Hypothalamus (tissue), 51 donors: ENCODE data around the gene DPT.
"Not testable (repeated sequence)": the region's sequence is repeated elsewhere in the genome, so short reads cannot be mapped to it uniquely, and the experiment has no call there.

Experiments used
- DNase-seq, 51 donors: peaks; one replicate each; lab custom pipeline; 2025; lab: John Stamatoyannopoulos, UW

Gene DPT

GRCh38 chr1:168728473-168729404, at the start of gene DPT:
Gene DPT, minus strand, starts transcription at chr1:168729206. Its CDS starts 32 bp downstream, at chr1:168729174.
- DNase-seq, result no peak

DNA sequence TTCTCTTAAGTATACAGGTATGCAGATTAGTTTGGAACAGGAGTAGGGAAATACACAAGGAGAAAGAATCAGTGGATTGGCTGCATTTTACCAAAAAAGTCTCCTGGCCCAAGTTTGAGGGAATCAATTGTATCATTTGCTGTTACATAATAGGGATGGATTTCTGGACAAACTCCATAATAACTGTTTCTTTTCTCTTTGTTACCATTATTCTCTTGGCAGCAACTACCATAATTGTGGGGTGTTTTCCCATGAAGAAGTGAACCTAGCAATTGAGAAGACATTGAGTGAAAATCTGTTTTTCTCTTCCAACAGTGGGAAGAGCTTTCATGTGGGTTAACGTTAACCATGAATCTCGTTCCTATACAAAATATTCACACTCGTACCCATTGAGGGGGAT, 46.4 kb upstream of the DPT start:
- no peak for DNase-seq

DNA sequence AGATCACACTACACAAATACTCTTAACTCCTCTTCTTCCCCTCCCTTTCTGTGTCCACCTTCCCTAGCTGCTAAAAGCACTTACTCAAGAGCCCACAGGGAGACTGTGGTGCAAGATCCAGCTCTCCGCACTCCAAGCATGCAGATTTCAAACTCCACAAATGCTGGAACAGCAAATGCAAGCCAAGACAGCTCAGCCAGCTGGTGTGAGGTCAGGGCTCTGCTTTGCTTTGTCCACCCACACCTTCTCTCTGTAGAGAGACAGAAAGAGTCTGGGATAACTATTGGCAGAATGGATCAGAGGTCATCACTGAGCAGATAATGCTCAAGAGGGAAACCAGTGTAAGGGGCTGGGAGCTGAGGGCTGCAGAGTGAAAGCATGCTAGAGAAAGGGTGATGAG, 45.2 kb upstream of the DPT start:
- DNase-seq, result no peak

- DNase-seq, result no peak
Observed at GRCh38 chr1:168772428-168773060, 43.5 kb upstream of the DPT start.

- DNase-seq, result no peak
Observed at GRCh38 chr1:168771104-168771630, 42.2 kb upstream of the DPT start.

- DNase-seq, result not testable (repeated sequence)
Observed at GRCh38 chr1:168769893-168770292, 40.9 kb upstream of the DPT start.

- DNase-seq, result peak in 11 of 51 donors; percentile 1 to 25 (median 9)
Observed at GRCh38 chr1:168767894-168768584, 39.0 kb upstream of the DPT start.

DNA sequence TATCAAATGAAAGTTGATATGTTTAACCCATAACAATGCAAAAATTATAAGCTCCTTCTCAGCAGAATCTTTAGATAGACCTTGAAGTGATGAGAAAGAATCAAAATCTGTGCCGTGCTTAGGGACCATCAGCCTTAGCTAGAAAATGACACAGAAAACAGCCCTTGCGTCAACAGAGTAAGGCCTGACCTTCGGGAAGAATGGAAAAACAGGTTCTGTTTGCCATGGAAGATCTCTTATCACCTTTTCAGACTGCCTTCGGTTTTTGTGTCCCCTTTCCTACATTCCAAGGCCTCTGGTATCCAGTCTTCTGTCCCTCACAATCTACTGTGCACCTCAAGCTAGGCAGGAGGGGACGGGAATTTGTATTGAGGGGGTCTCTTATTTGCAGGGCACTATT, 37.6 kb upstream of the DPT start:
- no peak for DNase-seq

DNA sequence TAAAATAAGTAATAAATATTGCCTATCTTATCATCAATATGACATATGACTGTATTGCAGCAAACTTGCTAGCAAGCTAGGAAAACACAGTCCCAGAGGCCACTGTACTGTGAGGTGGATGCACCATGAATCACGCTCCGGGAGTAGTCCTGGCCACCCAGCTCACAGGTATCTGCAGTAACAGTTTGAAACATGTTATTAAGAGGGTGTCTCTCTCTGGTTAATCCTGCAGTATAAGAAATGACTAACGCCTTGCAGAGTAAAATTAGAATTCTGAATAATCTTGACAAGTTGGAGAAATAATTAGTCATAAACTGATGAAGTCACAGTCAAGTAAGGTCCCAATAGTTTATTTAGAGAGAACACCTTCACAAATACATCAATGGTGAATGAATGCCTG, 34.0 kb upstream of the DPT start:
- peak in 1 of 51 donors; percentile 53 for DNase-seq

DNA sequence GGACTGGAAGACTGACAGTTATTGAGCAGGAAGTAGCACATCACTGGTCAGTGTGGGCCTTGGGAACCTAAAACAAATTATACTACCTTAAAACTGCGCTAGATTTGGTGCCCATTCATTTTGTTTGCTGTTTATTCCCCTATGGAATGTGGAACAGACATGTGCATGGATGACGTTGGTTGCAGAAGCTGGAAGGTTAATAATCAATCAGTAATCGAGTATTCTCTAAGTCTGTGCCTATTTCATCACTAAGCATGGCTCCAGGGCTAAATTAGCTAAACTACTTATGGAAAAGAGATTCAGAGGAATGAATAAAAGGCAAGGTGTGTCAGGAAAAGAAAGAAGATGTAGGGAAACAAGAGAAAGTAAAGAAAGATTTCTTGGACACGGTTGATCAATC, 33.5 kb upstream of the DPT start:
- no peak for DNase-seq

- no peak for DNase-seq
Observed at GRCh38 chr1:168760781-168761180, 31.8 kb upstream of the DPT start.

- no peak for DNase-seq
Observed at GRCh38 chr1:168760241-168760640, 31.2 kb upstream of the DPT start.

GRCh38 chr1:168759077-168759476, 30.1 kb upstream of the DPT start:
- DNase-seq, result no peak

DNA sequence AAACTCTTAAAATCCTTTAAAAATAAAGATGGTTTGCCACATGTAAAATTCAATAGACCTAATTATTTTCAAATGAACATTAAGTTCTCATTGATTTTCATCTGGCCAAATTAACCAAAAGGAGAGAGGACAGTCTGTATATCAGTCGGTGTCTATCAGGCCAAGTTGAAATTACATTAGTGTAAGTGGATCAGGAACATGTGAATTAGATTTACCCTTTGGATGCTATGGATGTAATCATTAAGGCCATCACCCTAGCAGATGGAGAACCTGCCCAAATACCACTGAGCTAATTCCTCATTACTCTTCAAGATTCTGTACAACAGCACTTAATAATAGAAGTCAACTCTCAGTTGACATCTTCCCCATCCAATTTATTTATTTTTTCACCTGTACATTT, 29.5 kb upstream of the DPT start:
- DNase-seq, result no peak

- no peak for DNase-seq
Observed at GRCh38 chr1:168755800-168756418, 26.9 kb upstream of the DPT start.

DNA sequence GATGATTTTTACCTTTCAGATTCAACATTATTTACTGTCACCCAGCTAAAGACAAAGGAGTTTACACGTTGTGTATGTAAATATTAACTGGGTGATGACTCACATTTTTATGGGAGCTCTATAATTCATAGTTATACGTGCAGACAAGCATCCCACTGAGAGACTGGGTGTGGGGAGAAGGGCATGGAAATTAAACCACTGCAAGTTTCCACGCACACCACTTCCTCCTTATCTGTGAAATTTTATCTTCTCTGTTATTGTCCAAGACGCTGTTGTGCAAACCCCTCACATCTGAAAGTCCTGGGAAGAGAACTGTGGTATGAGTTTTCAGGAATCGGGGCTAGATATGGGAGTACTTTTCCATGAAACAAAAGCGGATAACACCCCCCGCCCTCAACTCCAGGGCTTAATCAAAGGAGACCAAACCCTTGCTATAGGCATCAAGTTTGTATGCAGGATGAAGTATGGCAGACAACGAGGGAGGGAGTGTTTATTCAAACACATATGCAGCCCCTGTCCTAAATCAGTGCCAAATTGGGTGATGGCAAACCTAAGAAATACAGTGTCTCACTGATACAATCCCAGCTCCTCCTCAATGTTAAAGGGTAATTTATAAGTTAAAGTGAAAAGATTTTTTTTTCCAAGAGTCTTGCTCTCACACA, 23.3 kb upstream of the DPT start:
- no peak for DNase-seq

DNA sequence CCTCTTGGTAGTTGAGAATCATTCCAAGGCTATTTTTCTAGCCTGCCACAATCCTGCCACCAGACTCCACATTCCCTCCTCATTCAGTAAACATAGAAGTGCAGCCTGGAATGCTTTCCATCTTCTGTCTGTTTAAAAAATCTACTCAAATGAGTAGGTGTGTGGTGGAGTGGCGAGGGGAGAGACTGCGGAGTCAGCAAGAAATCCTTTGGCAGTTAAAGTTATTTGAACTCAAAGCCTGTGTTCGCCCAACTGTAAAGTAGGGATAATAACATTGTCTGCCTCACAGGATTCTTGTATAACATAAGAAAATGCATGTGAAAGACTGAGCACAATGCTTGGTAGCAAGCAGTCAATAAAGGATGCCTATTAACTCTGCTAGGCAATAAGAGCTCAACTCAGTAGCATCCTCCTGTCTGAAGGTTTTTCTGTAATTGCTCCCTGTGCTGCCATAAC, 22.2 kb upstream of the DPT start:
- DNase-seq, result no peak

GRCh38 chr1:168742994-168743650, 14.1 kb upstream of the DPT start:
- DNase-seq, result no peak

GRCh38 chr1:168742386-168742785, 13.4 kb upstream of the DPT start:
- DNase-seq, result no peak

- DNase-seq, result no peak
Observed at GRCh38 chr1:168739908-168740307, 10.9 kb upstream of the DPT start.
